ENCODE data around the gene KLHL29.

DNA sequence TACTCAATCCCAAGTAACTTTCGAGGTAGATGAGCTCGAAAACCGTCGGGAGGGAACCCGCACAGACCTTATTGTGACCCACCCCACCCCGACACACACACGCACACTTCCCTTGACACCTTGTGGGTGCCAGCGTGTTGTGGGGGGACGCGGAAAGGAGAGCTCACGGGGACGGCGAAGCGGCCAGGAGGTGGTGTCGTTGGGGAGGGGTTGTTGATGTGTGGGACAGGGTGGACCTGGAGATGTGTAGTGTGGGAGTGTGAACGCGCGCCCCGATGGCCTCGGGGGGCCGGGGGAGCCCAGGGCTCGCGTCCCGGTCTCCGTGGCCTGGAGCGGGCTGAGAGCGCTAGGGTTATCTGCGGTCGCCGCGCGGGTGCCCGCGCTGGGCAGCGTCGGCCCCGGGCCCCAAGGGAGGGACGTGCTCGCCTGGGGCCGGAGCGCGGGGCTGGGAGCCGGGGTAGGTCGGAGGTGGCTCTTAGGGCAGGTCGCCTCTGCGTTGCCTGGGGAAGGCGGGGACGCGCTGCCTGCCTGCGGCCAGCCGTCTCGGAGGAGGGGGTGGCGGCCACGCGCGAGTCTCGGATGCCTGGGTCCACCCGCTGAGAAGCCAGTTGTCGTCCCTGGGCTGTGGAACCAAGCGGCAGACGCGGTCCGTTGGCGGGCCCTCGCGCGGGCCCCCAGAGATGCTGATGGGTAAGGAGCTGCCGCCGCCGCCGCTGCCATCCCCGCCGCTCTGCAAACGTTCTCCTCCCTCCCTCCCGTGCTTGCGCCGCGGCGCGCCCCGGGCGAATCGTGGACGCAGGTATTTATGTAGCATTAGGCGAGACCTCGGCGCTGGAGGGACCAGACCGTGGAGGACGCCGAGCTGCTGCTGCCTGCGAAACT, 1.6 kb downstream of the KLHL29 start:
- TF ChIP-seq, protein P1, sequence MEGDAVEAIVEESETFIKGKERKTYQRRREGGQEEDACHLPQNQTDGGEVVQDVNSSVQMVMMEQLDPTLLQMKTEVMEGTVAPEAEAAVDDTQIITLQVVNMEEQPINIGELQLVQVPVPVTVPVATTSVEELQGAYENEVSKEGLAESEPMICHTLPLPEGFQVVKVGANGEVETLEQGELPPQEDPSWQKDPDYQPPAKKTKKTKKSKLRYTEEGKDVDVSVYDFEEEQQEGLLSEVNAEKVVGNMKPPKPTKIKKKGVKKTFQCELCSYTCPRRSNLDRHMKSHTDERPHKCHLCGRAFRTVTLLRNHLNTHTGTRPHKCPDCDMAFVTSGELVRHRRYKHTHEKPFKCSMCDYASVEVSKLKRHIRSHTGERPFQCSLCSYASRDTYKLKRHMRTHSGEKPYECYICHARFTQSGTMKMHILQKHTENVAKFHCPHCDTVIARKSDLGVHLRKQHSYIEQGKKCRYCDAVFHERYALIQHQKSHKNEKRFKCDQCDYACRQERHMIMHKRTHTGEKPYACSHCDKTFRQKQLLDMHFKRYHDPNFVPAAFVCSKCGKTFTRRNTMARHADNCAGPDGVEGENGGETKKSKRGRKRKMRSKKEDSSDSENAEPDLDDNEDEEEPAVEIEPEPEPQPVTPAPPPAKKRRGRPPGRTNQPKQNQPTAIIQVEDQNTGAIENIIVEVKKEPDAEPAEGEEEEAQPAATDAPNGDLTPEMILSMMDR (IDR thresholded peaks at IDR 0.05) = no peak
- TF ChIP-seq POLR2AphosphoS5 (IDR thresholded peaks at IDR 0.05; ENCODE audit: low read depth, low read length) = no peak
- TF ChIP-seq SIN3A (IDR thresholded peaks at IDR 0.05; ENCODE audit: borderline replicate concordance, insufficient read depth, low read depth, low read length) = no peak
- no peak for TF ChIP-seq TCF7L2 (IDR thresholded peaks at IDR 0.05; ENCODE audit: low read depth, low read length)

Measured in Panc1 (cell line).